Measurements from ENCODE around the gene TBL1X.
A peak's percentile ranks its signal among the peaks of the same experiment; 100 is the strongest.

The TBL1X gene

GRCh38 chrX:9676306-9676705 lies 211.4 kb downstream of the TBL1X start:
- DNase-seq (ENCODE audit: low read depth): no peak
- TF ChIP-seq, protein P1, sequence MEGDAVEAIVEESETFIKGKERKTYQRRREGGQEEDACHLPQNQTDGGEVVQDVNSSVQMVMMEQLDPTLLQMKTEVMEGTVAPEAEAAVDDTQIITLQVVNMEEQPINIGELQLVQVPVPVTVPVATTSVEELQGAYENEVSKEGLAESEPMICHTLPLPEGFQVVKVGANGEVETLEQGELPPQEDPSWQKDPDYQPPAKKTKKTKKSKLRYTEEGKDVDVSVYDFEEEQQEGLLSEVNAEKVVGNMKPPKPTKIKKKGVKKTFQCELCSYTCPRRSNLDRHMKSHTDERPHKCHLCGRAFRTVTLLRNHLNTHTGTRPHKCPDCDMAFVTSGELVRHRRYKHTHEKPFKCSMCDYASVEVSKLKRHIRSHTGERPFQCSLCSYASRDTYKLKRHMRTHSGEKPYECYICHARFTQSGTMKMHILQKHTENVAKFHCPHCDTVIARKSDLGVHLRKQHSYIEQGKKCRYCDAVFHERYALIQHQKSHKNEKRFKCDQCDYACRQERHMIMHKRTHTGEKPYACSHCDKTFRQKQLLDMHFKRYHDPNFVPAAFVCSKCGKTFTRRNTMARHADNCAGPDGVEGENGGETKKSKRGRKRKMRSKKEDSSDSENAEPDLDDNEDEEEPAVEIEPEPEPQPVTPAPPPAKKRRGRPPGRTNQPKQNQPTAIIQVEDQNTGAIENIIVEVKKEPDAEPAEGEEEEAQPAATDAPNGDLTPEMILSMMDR (IDR thresholded peaks at IDR 0.05; ENCODE audit: insufficient read depth, low read depth, low read length, missing control alignments): no peak
- H3K4me3 ChIP-seq (ENCODE audit: low read length): no peak overlapping the region

DNA sequence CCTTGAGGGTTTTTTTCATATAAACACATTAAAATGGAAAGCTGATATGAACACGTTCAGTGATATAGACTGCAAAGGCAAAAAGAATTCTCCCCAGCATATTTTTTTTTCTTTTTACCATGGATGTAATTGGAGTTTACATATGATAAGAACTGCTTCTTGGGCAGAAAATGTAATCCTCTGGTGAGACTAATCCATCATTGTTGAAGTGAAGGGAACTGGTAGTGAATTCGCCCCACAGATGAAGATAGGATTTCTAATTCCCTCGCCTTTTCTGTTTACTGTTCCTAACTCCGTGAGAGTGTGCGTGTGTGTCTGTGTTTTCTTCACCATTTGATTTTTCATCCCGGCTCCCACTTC lies 211.9 kb downstream of the TBL1X start:
- TF ChIP-seq, protein P1 (IDR thresholded peaks at IDR 0.05; ENCODE audit: insufficient read depth, low read depth, low read length, missing control alignments): no peak
- DNase-seq (ENCODE audit: low read depth): no peak
- H3K4me3 ChIP-seq (ENCODE audit: low read length): no peak overlapping the region

GRCh38 chrX:9677098-9677739 lies 212.4 kb downstream of the TBL1X start:
- TF ChIP-seq, protein P1 (IDR thresholded peaks at IDR 0.05; ENCODE audit: insufficient read depth, low read depth, low read length, missing control alignments): no peak
- DNase-seq (ENCODE audit: low read depth): peak; percentile 68
- no peak overlapping the region for H3K4me3 ChIP-seq (ENCODE audit: low read length)

GRCh38 chrX:9678215-9678965 lies 213.5 kb downstream of the TBL1X start:
- H3K4me3 ChIP-seq (ENCODE audit: low read length): no peak overlapping the region
- TF ChIP-seq, protein P1 (IDR thresholded peaks at IDR 0.05; ENCODE audit: insufficient read depth, low read depth, low read length, missing control alignments): no peak
- DNase-seq (ENCODE audit: low read depth): no peak

GRCh38 chrX:9681011-9681410 lies 216.2 kb downstream of the TBL1X start:
- TF ChIP-seq, protein P1 (IDR thresholded peaks at IDR 0.05; ENCODE audit: insufficient read depth, low read depth, low read length, missing control alignments): no peak
- H3K4me3 ChIP-seq (ENCODE audit: low read length): no peak overlapping the region
- no peak for DNase-seq (ENCODE audit: low read depth)

GRCh38 chrX:9681422-9681821 lies 216.6 kb downstream of the TBL1X start:
- TF ChIP-seq, protein P1 (IDR thresholded peaks at IDR 0.05; ENCODE audit: insufficient read depth, low read depth, low read length, missing control alignments): no peak
- H3K4me3 ChIP-seq (ENCODE audit: low read length): no peak overlapping the region
- peak; percentile 61 for DNase-seq (ENCODE audit: low read depth)

Data from epithelial cell of esophagus (primary cell).